ENCODE measurements around the gene YPEL1. TPM values are rescaled to one million over a fixed set of nuclear protein-coding genes. Genes with fewer than 3 reads are reported as not detected.
A peak's percentile ranks its signal among the peaks of the same experiment; 100 is the strongest.

The YPEL1 gene
- total RNA-seq, 6 experiments from 2014 or later = 1.0 to 11.2 (median 2.7) TPM

GRCh38 chr22:21771631-21771976, 36.0 kb upstream of the YPEL1 start:
- no peak overlapping the region for H3K27ac ChIP-seq
- no peaks in the 10 kb centered on the region for H3K27me3 ChIP-seq
- no peak for DNase-seq
- intact Hi-C loops (cut with DNase I) = no loop called here
- WGBS (ENCODE audit: insufficient coverage, low coverage, low lambda C conversion rate, missing lambda C conversion rate) = no CpG with 5 or more reads among the region's 4 CpGs
- no peak overlapping the region for H3K4me3 ChIP-seq
- H3K36me3 ChIP-seq = peaks cover 0 to 57% (median 28%) of the 10 kb centered on the region in 4 donors
- no peak for ATAC-seq
- no peaks in the 10 kb centered on the region for H3K9me3 ChIP-seq
- H3K4me1 ChIP-seq = no peaks in the 10 kb centered on the region
- TF ChIP-seq POLR2A (IDR thresholded peaks at IDR 0.05) (no peak), CTCF (IDR thresholded peaks at IDR 0.05) (no peak)

DNA sequence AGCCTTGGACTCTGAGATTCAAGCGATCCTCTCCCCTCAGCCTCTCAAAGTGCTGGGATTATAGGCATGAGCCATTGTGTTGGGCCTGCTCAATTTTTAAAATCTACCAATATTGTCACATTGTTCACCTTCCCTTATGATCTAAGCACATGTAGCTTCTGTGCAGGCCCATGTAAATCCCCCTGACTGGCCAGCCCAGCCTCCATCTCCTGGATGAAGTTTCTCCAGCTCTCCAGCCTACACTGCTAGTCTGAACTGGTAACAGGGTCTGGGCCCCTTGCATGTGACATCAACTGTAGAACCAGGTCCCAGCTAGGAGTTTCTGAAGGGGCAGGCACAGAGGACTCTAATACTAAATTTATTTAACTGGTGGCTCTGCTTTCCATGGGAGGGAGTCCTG, 32.8 kb upstream of the YPEL1 start:
- Histone ChIP-seq H3K4me3 (no peak overlapping the region), H3K27me3 (no peaks in the 10 kb centered on the region), H3K27ac (no peak overlapping the region), H3K36me3 (peaks cover 0 to 88% (median 35%) of the 10 kb centered on the region in 4 donors), H3K9me3 (no peaks in the 10 kb centered on the region), H3K4me1 (no peaks in the 10 kb centered on the region)
- intact Hi-C loops (cut with DNase I) = no loop called here
- ATAC-seq (no peak), DNase-seq (no peak)
- TF ChIP-seq CTCF (IDR thresholded peaks at IDR 0.05) (no peak), POLR2A (IDR thresholded peaks at IDR 0.05) (no peak)
- 63% methylated on average over 1 of the region's 1 CpG for WGBS (ENCODE audit: insufficient coverage, low coverage, low lambda C conversion rate, missing lambda C conversion rate)

DNA sequence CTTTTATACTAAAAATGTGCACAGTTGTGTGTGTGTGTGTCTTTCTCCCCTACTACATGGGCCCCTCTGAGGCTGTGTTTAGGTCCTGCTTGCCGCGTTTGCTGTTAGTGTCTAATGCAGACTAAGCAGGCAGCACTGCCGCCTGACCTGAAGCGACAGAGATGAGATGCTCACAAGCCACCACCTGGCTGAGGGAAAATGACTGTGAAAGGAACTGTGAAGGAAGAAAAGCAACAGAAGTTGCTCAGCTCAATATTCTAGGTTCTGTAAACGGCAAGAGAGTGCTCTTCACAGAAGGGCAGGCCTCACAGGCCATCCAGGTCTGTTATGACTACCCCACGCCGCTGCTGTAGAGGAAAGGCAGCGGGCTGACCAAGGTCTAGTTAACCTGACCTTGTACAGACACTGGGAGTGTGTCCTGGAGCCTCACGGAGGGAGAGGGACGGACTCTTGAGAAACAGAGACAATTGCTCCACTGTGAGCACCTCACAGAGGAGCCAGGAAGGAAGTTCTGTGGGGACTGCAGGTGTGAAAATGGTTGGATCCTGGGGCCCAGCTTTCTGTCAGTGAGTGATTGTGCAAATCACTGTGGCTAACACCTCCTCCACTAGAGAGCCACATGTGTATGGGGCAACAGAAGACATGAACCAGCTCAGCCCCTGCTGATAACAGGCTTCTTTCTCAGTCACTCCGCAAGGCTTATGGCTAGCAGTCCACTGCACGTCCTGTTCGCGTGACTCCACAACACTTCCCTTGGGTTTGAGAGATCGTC, 31.3 kb upstream of the YPEL1 start:
- Histone ChIP-seq H3K4me3 (no peak overlapping the region), H3K27ac (no peak overlapping the region), H3K4me1 (no peaks in the 10 kb centered on the region), H3K27me3 (no peaks in the 10 kb centered on the region), H3K9me3 (no peaks in the 10 kb centered on the region), H3K36me3 (peaks cover 4 to 93% (median 32%) of the 10 kb centered on the region in 4 donors)
- intact Hi-C loops (cut with DNase I) = no loop called here
- 82% methylated on average over 6 of the region's 15 CpGs for WGBS (ENCODE audit: insufficient coverage, low coverage, low lambda C conversion rate, missing lambda C conversion rate)
- TF ChIP-seq CTCF (IDR thresholded peaks at IDR 0.05) (no peak), POLR2A (IDR thresholded peaks at IDR 0.05) (no peak)
- no peak for DNase-seq
- ATAC-seq = peak; percentile 45 to 63 (median 59)

DNA sequence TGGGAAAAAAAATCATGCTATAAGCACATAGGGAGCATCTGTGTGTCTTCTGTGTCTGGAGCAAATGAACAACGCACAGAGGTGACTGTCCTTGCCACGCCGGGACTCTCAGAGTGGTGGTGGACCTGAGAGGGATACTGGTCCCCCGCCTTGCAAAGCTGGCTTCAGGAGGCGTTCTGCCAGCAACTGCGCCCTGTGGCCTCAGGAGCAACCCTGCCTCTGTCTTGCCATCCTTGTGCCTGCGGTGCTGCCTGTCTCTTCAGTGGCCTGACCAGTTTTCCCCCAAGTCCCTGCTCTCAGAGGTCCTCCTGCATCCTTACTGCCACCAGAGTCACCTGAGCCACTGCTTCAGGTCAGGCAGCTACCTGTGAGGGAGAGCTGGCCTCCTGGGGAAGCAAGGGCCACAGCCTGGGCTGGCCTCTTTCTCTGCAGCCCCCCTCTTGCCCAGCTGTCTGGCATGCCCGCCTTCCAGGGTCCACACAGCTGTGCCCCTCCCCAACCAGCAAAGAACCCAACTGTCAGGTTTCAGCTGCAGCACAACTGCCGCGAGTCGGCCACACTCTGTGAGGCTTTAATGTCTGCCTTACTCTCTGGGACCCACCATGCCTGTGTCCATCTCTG, 30.4 kb upstream of the YPEL1 start:
- intact Hi-C loops (cut with DNase I) = no loop called here
- Histone ChIP-seq H3K36me3 (peaks cover 4 to 85% (median 32%) of the 10 kb centered on the region in 4 donors), H3K27ac (no peak overlapping the region), H3K4me1 (no peaks in the 10 kb centered on the region), H3K27me3 (no peaks in the 10 kb centered on the region), H3K4me3 (no peak overlapping the region), H3K9me3 (no peaks in the 10 kb centered on the region)
- ATAC-seq (peak in 1 of 4 donors; percentile 17), DNase-seq (no peak)
- TF ChIP-seq POLR2A (IDR thresholded peaks at IDR 0.05) = no peak
- TF ChIP-seq CTCF (IDR thresholded peaks at IDR 0.05) = no peak
- WGBS (ENCODE audit: insufficient coverage, low coverage, low lambda C conversion rate, missing lambda C conversion rate) = no CpG with 5 or more reads among the region's 11 CpGs

Measured in right lobe of liver (tissue), 6 donors.